ENCODE data around the gene NMNAT3.

DNA sequence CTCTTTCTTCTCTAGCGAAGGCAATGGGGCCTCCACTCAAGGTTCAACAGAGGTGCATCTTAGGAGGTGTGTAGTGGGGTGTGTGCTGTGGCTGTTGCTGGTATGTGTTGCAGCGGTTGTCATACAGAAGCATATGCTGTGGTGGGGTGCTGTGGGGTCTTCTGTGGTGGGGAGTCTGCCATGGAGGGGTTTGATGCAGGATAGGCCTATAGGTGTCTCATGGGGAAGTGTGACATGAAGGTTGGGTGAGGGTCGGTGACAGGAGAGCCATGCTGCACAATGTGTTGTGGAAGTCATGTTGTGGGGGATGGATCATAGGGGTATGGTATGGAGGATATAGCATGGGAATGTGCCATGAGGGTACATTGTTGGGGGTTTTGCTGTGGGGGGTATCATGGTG lies 20.3 kb downstream of the NMNAT3 start:
- no peak for TF ChIP-seq POLR2A (IDR thresholded peaks at IDR 0.05)
- TF ChIP-seq, protein P1, sequence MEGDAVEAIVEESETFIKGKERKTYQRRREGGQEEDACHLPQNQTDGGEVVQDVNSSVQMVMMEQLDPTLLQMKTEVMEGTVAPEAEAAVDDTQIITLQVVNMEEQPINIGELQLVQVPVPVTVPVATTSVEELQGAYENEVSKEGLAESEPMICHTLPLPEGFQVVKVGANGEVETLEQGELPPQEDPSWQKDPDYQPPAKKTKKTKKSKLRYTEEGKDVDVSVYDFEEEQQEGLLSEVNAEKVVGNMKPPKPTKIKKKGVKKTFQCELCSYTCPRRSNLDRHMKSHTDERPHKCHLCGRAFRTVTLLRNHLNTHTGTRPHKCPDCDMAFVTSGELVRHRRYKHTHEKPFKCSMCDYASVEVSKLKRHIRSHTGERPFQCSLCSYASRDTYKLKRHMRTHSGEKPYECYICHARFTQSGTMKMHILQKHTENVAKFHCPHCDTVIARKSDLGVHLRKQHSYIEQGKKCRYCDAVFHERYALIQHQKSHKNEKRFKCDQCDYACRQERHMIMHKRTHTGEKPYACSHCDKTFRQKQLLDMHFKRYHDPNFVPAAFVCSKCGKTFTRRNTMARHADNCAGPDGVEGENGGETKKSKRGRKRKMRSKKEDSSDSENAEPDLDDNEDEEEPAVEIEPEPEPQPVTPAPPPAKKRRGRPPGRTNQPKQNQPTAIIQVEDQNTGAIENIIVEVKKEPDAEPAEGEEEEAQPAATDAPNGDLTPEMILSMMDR (IDR thresholded peaks at IDR 0.05), result no peak

Data from right lobe of liver (tissue), 4 donors.